Activated naive CD4-positive, alpha-beta T cell treated with anti-CD3 and anti-CD28 coated beads, Interleukin-2, amount 50 U/mL, for 72 hours (primary cell): ENCODE data around the gene GMDS. TPM values are rescaled to one million over a fixed set of nuclear protein-coding genes. Genes with fewer than 3 reads are reported as not detected.

Experiments used
- ATAC-seq, 2 donors: fragments of 150-1000 bp; cut with Tn5 transposase; 2 replicates each; pipeline ENCODE4 v1.10.0; 2021; ENCODE audit warnings: mild to moderate bottlenecking in 2 of 2, moderate library complexity in 2 of 2
- DNase-seq, 2 donors: peaks; one replicate each; pipeline ENCODE4 v3.0.0; 2021 to 2022; ENCODE audit warnings: low spot score in 2 of 2
- H3K27ac Mint-ChIP-seq, 2 donors: one replicate each; pipeline ENCODE4 v1.8.0; 2022; ENCODE audit warnings: mild to moderate bottlenecking in 2 of 2, mixed read lengths in 2 of 2
- H3K36me3 Mint-ChIP-seq, 2 donors: one replicate each; pipeline ENCODE4 v1.8.0; 2022; ENCODE audit warnings: mixed read lengths in 2 of 2
- H3K9me3 Mint-ChIP-seq, 2 donors: one replicate each; pipeline ENCODE4 v1.8.0; 2022; ENCODE audit warnings: mixed read lengths in 2 of 2
- total RNA-seq, 2 donors: library from RNA; stranded (reverse); gene quantifications; one replicate each; pipeline ENCODE4 v1.2.3, GENCODE V29; 2022

The GMDS gene
- total RNA-seq, 2 donors from 2014 or later: 23.9 to 37.6 TPM

DNA sequence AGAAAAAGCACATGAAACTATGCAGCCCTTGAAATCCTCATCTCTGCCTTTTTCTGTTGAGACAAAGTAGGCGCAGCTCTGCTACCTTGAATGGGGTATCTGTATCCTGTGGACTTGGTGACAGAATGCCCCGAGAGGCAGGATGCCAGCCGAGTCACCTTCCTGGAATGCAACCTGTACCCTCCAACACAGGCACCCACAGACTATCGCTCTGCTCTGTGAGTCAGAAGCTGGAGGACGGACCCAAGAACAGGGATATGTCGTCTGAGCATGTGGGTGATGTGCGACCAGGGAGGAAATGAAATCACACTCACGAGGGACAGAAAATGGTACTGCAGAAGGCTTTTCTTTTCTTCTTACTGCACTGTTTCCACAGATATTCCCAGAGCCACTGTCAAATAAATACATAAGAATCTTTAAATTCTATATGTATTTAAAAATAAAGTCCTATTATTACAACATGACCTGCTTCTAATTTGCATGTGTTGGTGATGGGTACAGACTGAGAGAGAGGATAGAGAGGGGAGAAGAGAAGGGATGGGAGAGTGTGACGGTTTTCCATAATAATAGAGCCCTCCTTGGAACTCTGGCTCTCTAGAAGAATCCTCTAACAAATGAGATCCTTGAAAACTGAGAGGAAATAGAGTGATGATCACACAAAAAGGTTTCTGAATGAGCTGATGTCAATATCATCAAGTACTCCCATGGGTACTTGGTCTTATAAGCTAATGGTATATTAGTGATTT lies 327.6 kb downstream of the GMDS start:
- Mint-ChIP-seq H3K27ac (peak overlapping the region in 1 of 2 donors; percentile 36), H3K36me3 (no peaks in the 10 kb centered on the region), H3K9me3 (no peaks in the 10 kb centered on the region)
- ATAC-seq: peak; percentile 96 to 98
- peak in 1 of 2 donors; percentile 28 for DNase-seq

DNA sequence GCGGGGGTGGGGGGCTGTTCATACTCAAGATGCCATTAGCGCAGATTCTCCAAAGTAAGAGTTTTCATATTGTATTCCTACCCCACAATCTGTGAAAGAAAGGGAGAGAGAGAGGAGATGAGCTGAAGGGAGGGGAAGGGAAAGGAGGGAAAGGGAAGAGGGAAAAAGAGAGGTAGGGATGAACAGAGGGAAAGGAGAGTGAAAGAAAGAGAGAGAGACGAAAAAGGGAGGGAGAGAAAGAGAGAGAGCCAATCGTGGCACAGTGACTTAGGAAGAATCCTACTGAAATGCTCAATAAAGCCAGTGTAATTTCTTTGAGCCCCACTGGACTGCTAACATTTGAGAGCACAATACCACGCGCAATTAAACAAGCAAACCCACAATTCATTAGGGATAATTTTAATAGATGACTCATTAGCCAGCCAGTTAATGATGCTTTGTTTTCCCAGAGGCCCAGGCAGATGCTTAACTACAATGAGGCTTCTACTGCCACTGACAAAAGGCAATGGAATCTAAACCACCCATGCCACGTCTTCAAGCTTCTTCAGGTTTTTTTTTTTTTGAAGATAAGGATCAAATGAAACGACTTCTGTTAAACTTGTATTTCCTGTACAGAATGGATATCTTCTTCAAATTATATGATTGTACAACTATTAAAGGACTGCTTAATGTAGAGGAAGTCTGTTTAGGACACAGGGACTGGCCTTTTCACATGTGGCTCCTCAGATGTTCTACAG lies 328.9 kb downstream of the GMDS start:
- no peaks in the 10 kb centered on the region for H3K9me3 Mint-ChIP-seq
- H3K27ac Mint-ChIP-seq: no peak overlapping the region
- ATAC-seq: no peak
- H3K36me3 Mint-ChIP-seq: no peaks in the 10 kb centered on the region
- DNase-seq: no peak

DNA sequence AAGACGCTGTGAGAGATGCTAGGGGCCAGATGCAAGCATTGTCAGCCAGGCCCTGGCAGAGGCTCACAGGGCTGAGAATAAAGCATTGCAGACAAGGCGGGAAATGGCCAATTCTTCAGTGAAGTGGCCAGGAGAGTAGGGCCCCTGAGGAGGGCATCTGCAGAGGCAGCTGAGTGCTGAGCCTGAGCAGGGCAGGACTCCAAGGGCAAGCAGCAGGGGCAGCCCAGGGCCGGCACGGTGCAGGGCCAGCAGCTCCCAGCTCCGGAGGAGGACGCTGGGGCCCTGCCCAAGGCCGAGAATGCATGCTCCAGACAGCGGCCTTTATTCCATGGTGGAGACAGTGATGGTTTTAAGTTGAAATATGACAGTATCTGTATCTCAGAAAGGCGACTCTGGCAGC lies 330.2 kb downstream of the GMDS start:
- H3K36me3 Mint-ChIP-seq: no peaks in the 10 kb centered on the region
- H3K9me3 Mint-ChIP-seq: no peaks in the 10 kb centered on the region
- DNase-seq (no peak), ATAC-seq (no peak)
- no peak overlapping the region for H3K27ac Mint-ChIP-seq

DNA sequence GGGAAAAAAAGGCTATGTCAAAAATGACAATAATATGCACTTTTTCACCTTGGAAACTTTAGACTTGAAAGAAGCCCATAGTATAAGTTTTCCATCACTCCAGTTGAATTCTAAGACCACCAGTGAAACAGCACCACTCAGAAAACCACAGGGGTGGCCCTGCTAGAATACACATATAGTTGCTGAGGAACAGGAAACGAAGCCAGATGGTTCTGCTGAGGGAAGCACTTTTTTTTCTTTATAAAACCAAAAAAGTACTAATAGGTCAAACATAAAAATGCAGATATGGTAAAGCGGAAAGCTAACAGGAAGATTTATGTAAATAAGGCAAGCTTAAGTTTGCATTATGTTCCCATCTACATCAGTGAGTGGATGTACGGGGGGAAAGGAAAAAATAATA lies 331.8 kb downstream of the GMDS start:
- Mint-ChIP-seq H3K9me3 (no peaks in the 10 kb centered on the region), H3K27ac (peak overlapping the region in 1 of 2 donors; percentile 79), H3K36me3 (peaks cover 0 to 5% of the 10 kb centered on the region in 2 donors)
- ATAC-seq: no peak
- no peak for DNase-seq

DNA sequence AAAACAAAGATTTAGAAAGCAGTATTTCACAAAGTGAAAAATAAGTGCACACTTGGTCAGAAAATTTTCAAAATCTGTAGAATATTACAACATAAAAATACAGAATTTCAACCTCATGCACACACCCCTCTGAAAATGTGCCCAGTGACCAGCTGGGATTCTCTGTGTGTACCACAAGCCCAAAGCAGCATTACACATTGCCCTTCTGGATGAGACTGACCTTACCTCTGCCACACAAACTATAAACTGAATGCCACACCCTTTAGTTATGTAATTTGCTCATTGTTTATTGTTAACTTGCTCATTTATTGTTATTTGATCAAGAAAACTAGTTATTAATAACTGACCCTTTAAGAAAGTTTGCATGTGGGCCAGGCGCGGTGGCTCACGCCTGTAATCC lies 332.7 kb downstream of the GMDS start:
- Mint-ChIP-seq H3K27ac (no peak overlapping the region), H3K36me3 (peaks cover 0 to 5% of the 10 kb centered on the region in 2 donors), H3K9me3 (no peaks in the 10 kb centered on the region)
- no peak for DNase-seq
- no peak for ATAC-seq

- ATAC-seq: no peak
- H3K9me3 Mint-ChIP-seq: no peaks in the 10 kb centered on the region
- DNase-seq: no peak
- H3K36me3 Mint-ChIP-seq: peaks cover 0 to 5% of the 10 kb centered on the region in 2 donors
- no peak overlapping the region for H3K27ac Mint-ChIP-seq
Measured at GRCh38 chr6:1911474-1911873, 333.9 kb downstream of the GMDS start.

- Mint-ChIP-seq H3K9me3 (no peaks in the 10 kb centered on the region), H3K36me3 (peaks cover 0 to 5% of the 10 kb centered on the region in 2 donors), H3K27ac (no peak overlapping the region)
- no peak for DNase-seq
- no peak for ATAC-seq
Measured at GRCh38 chr6:1910621-1911407, 334.6 kb downstream of the GMDS start.

- Mint-ChIP-seq H3K36me3 (peaks cover 0 to 5% of the 10 kb centered on the region in 2 donors), H3K9me3 (no peaks in the 10 kb centered on the region), H3K27ac (no peak overlapping the region)
- no peak for DNase-seq
- no peak for ATAC-seq
Measured at GRCh38 chr6:1908784-1909183, 336.6 kb downstream of the GMDS start.

DNA sequence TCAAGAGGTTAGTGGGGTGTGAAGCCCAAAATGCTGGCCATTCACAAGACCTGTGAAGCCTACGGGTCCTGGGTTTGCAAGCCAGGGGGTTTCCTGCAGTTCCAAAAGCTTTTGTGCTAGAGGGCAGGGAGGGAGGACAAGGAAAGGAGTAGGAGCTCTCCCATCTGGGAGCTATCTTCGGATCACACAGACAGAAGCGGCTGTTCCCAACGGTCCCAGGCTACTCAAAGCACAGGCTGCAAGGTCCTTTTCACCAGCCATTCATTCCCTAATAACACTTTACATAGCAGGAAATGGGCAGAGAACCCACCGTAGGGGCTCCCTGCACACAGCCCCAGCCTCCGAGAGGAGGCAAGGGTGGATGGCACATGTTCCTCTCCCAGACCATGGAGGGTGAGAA lies 338.8 kb downstream of the GMDS start:
- no peak for DNase-seq
- Mint-ChIP-seq H3K27ac (no peak overlapping the region), H3K9me3 (no peaks in the 10 kb centered on the region), H3K36me3 (peaks cover 0 to 5% of the 10 kb centered on the region in 2 donors)
- ATAC-seq: no peak

DNA sequence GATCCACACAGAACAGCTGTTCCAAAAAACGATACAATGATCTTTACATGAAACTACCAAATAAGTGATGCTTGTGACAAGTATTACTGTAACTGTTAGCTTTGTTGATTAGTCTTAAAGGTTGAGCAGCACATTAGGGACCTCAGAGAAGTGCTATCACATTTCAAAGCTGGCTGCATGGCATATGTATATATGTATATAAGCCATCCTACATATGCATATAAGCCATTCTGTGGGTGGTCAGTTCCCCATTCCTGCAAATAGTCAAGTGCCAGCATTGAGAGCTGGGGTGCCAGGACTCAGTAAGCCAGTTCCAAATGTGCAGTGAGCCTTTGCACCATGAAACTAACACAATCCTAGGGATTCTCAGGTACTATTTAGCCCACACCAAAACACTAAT lies 339.4 kb downstream of the GMDS start:
- no peak overlapping the region for H3K27ac Mint-ChIP-seq
- peaks cover 0 to 5% of the 10 kb centered on the region in 2 donors for H3K36me3 Mint-ChIP-seq
- no peaks in the 10 kb centered on the region for H3K9me3 Mint-ChIP-seq
- DNase-seq (no peak), ATAC-seq (no peak)

- DNase-seq: no peak
- Mint-ChIP-seq H3K27ac (no peak overlapping the region), H3K36me3 (peaks cover 0 to 5% of the 10 kb centered on the region in 2 donors), H3K9me3 (no peaks in the 10 kb centered on the region)
- ATAC-seq: no peak
Measured at GRCh38 chr6:1904898-1905297, 340.5 kb downstream of the GMDS start.

GRCh38 chr6:1904466-1904799 lies 341.0 kb downstream of the GMDS start:
- H3K9me3 Mint-ChIP-seq: no peaks in the 10 kb centered on the region
- H3K36me3 Mint-ChIP-seq: peaks cover 0 to 1% of the 10 kb centered on the region in 2 donors
- H3K27ac Mint-ChIP-seq: no peak overlapping the region
- DNase-seq (no peak), ATAC-seq (no peak)

DNA sequence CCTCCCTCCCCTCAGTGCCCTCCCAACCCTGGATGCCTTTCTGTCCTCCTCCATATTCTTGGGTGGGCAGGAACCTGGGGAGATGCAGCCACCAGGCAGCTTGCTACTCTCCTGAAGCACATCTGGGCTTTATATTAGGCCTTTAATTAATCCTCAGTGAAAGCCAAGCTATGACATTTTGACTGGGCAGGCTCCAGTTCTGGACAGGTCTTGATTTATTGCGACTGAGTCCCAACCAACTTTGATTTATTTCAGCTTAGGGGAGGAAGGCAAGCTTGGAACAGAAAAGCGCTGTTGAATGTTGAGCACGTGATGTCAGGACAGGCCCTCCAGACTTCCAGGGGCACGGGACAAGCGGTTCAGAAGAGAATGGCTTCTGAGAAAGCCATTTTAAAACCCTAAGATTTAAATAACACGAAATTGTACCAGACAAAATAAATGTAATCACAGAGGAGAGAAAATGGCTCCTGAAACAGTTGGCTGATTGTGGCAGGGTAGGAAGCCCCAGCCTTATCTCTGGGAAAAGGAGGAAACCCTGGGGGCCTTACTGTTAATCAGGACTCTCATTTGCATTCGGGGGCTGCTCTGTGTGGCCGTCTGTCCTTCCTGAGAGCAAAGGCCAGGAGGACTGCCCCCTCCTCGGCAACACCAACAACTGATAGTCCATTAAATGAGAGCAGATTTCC lies 341.5 kb downstream of the GMDS start:
- DNase-seq (no peak), ATAC-seq (no peak)
- Mint-ChIP-seq H3K27ac (no peak overlapping the region), H3K36me3 (no peaks in the 10 kb centered on the region), H3K9me3 (no peaks in the 10 kb centered on the region)

DNA sequence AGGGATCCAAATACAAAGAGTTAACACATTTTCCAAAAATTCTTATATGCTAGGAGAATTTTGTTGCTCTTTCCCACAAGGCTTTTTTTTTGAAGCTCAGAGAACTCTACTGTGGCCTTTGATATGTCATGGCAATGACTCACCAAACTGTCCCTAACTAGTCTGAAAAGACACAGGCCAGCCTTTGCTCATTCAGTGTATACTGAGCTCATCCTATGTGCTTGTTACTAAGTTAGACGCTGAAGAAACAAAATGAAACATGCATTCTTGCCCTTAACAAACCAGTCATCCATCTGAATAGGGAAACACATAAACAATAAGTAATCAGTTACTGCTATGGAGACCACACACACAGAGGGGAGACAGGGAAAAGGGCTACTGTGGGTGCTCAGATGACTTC lies 343.8 kb downstream of the GMDS start:
- ATAC-seq: peak; percentile 74 to 93
- no peak for DNase-seq
- no peaks in the 10 kb centered on the region for H3K9me3 Mint-ChIP-seq
- no peaks in the 10 kb centered on the region for H3K36me3 Mint-ChIP-seq
- no peak overlapping the region for H3K27ac Mint-ChIP-seq

GRCh38 chr6:1896897-1897296 lies 348.5 kb downstream of the GMDS start:
- no peaks in the 10 kb centered on the region for H3K9me3 Mint-ChIP-seq

DNA sequence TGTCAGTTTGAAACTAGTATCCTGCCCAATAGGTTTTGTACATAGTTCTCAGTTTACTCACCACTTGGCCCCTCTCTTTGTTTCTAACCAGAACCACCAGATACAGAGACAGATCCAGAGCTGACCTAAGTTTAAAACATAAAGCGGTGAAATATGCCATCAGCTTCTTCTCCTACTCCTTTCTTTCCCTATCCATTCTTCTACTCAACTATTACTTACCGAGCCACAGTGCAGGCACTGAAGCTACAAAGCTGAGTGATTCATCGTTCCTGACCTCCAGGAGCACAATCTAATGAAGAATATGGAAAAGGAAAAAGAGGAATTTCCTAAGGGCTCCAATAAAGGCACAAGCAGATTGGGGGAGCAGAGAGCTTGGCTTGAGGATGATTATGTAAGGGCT lies 349.7 kb downstream of the GMDS start:
- DNase-seq (no peak), ATAC-seq (no peak)
- H3K27ac Mint-ChIP-seq: no peak overlapping the region
- peaks cover 4 to 7% of the 10 kb centered on the region in 2 donors for H3K36me3 Mint-ChIP-seq
- no peaks in the 10 kb centered on the region for H3K9me3 Mint-ChIP-seq

More at GRCh38 chr6:1896897-1897296, 348.5 kb downstream of the GMDS start:
- Mint-ChIP-seq H3K36me3 (peaks cover 4 to 7% of the 10 kb centered on the region in 2 donors), H3K27ac (no peak overlapping the region)
- ATAC-seq (no peak), DNase-seq (no peak)

- Mint-ChIP-seq H3K9me3 (no peaks in the 10 kb centered on the region), H3K27ac (no peak overlapping the region), H3K36me3 (peaks cover 8 to 13% of the 10 kb centered on the region in 2 donors)
- ATAC-seq (no peak), DNase-seq (no peak)
Measured at GRCh38 chr6:1894954-1895353, 350.5 kb downstream of the GMDS start.
